IPS DF 19.7 (cell line): ENCODE data around the gene SIVA1.
"Not testable (repeated sequence)": the region's sequence is repeated elsewhere in the genome, so short reads cannot be mapped to it uniquely, and the experiment has no call there.

Experiments
- DNase-seq: peaks from one replicate; pipeline ENCODE4 v3.0.0-alpha.2; 2013; ENCODE audit warnings: low read depth, low spot score

Gene SIVA1

DNA sequence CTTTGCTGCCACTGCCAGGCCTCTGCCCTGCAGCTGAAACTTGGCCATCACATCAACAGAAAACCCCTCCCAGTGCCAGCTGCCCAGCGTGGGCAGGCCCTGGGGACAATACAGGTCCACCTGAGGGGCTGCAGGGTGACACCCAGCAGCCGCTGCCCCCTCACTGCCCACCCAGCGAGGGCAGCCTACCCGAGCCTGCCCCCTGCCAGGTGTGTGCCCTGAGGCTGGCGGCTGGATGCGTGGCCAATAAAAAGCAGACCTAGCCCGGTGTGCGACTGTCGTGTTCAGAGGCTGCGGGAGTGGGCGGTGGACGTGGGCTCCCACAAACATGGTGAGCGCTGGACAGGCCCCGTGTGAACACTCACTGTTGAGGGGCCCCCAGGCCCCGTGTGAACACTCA is 33.6 kb upstream of the SIVA1 start:
- DNase-seq = no peak

GRCh38 chr14:104721505-104722431 is 31.2 kb upstream of the SIVA1 start:
- DNase-seq = no peak

DNA sequence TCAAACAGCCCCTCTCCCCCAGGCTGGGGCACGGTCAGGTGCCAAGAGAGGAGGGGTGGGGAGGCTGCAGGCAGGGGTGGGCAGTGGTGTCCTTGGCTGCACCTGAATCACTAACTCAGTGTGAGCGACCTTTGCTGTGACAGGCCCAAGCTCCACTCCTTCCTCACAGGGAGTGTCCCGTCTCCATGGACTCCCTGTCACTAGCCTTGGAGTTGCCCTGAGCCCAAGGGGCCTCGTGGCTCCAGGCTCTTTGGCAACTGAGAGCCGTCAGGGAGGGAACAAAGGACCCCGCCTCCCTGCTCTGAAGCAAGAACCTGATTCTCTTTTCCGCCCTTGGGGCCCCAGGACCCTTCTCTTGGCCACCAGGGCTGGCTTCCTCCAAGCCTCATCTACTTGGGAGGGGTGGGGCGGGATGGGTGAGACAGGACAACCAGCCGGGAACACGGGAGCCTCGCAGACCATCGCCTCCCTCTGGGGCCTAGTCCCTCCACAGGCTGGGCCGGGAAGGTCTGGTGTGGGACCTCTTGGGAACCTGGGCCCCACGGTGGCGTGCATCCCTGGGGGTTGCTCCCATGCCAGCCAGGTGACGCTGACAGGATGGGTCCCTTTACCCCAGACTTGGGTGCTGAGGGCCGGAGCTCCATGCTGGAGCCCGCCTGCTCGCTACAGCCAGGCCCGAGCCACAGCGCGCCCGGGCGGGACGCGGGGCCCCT is 29.9 kb upstream of the SIVA1 start:
- DNase-seq = no peak

- DNase-seq = no peak
These were observed 29.1 kb upstream of the SIVA1 start, which contains the start of gene ADSS1 for GRCh38 chr14:104723651-104724406. Gene ADSS1 (plus strand): TSS chr14:104724229. CDS start chr14:104724271, 42 bp downstream.

DNA sequence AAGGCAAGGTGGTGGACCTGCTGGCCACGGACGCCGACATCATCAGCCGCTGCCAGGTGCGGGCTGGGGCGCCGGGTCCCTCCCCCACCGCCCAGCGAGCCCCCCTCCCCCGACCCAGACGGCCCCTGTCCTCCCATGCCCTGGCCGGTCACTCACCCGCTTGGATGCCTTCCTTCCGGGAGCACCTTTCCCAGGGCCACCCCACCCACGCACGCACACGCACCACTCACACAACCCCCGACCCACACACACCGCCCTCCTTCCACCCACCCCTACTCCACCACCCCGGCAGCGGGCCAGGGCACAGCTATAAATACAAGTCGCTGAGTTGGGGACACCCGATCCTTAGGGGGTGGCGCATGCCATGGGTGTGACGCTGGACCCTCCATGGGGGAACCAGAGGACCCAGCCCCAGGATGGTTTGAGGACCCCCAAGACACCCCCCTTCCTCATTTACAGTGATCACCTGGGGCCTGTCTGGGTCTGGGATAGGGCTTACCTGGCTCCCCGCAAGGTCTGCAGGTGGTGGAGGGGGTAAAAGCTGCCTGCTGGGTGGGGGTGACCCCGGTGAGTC is 28.5 kb upstream of the SIVA1 start:
- DNase-seq = no peak

DNA sequence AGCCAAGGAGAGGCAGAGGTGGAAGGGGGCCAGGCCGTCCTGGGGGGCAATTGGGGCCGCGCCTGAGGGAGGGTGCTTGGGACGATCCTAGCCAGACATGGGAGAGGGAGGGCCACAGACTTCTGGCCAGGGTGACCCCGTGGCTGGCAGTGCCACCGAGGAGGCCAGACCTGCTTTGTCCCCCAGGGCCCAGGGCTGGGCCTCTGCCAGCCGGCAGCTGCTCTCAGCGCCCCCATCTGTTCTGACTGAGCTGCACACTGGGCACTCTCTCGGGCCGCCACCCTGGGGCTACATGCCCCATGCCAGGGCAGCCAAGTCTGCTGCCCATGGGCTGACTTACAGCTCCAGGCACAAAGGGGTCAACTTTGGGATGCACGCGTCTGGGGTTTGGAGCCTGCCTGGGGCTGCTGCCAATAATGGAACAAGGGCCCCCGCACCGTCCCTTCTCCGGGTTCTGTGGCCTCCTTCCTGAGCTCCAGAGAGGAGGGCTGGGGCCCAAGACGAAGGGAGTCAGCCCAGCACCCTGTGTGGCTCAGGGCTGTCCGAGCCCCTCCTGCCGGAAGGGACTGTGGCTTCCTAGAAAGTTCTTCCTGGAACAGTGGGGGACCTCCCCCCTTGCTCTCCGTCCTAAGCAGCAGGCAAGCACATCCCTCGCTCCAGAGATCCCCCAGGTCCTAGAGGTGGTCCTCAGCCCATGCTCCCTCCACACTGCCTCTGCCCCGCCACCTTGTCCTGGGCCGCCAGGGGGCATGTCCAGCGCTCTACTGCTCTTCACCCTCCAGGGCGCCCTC is 27.8 kb upstream of the SIVA1 start:
- peak; percentile 65 for DNase-seq

DNA sequence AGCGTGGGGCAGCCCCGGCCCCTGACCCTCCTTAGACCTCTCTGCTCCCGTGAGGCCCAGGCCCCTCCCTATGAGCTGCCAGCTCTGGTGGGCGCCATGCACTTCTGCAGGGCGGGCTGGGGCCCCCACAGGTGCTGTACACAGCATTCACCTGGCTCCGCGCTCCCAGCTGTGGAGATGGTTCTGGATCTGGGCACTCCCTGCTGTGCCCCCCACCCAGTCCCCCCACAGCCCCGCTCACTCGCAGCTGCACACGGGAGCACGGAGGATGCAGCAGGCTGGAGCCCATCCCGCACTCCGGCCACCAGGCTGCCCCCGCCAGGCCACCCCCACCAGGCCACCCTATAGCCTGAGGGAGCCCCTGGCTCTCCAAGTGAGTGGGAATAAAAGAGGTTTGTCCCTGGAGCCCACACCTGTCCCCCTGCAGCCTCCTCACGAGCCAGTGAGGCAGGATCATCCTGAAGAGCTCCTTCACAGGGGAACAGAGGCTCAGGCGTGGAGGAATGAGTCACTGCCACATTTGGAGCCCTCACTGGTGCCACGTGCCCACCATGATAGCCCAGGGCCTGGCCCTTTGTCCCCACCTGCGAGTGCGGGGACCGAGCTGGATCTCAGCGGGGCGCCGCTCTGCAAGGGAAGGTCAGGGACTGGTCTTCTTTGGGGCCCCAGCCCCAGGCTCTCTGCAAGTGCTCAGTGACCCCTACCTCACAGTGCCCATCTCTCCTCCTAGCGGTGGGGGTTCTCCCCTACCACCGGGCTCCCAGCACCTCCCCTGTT is 27.0 kb upstream of the SIVA1 start:
- DNase-seq = no peak

- no peak for DNase-seq
These were observed 26.1 kb upstream of the SIVA1 start for GRCh38 chr14:104726600-104727451.

- DNase-seq = no peak
These were observed 24.3 kb upstream of the SIVA1 start for GRCh38 chr14:104728631-104729030.

- not testable (repeated sequence) for DNase-seq
These were observed 23.6 kb upstream of the SIVA1 start for GRCh38 chr14:104729176-104729834.

- DNase-seq = no peak
These were observed 23.1 kb upstream of the SIVA1 start for GRCh38 chr14:104729835-104730181.

DNA sequence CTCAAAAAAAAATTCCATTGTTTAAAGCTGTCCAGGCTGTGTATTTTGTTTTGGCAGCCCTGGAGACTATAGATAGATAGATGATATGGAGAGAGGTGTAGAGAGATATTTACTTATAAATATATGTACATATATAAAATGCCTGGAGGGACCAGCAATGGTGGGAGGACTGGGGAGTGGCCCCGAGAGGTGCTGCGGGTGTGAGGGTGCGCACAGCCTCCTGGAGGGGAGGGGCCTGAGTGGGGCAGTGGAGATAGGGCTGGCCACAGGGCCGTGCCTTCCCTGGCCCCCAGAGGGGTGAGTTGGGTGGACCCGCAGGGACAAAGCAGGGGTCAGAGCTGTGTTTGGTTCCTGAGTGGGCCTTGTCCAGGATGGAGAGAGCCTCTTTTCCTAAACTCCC is 22.5 kb upstream of the SIVA1 start:
- no peak for DNase-seq

DNA sequence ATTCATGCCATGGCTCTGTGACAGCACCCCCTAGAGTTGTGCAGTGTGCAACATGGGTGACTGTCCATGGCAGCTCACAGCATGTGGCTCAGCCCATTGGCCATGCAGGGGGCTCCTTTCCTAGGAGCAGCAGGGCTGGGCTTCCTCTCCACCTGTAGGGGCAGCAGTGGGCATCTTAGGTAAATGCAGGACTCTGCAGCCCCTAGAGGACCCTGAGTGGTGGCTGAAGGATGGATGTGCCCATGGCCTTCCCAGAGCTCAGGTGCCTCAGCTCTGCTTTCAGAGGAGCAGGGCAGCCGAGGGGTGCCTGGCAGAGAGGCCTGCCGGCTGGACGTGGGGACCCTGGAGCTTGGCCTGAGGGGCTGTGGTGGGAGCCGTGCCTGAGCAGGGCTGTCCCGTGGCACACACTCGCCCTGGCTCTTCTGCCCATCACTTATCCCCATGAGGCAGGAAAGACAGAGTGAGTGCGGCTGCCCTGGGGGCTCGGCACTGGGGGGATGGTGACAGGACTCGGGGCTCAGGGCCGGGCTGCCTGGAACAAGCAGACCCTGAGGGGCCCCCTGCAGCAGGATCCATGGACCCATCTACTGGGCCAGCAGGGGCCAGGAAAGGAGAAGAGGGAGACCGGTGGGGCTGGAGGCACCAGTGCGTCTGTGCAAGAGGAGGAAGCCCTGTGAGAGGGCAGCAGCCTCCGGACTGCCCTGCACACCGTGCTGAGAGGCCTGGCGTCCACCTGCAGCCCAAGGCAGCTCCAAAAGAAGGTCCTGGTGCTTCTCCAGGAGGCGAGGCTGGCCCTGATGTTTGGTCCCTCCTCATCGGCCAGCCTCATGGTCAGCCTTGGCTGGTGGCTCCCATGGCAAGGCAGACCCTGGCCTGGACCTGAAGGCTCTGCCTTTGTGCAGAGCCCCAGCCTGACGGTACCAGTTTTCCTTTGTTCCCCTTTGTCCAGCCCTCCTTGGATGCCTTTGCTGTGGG is 21.3 kb upstream of the SIVA1 start:
- peak; percentile 33 for DNase-seq

- DNase-seq = no peak
These were observed 20.6 kb upstream of the SIVA1 start for GRCh38 chr14:104732355-104732804.

- no peak for DNase-seq
These were observed 19.8 kb upstream of the SIVA1 start for GRCh38 chr14:104732931-104733681.

DNA sequence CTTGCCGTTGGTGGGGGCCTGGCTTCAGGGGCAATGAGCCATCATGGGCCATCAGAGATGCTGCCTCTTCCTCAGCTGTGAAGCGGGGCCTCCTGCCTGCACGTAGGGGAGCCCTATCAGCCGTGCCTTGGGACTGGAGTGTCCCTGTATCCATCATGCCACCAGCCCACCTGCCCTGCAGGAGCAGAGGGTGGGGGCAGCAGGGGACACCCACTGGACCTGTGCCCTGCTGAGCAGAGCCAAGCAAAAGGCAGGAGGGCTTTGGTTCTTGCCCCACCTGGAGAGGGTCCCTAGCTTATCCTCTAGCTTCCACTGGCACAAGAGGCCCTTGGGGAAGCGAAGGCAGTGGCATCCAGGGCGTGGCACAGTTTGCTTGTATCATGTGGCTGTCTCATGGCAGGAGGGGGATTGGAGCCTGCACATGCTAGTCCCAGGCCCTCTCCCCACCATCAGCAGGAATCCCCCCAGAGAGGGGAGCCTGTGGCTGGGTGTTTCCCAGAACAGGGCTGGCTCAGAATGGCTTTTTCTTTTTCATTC is 18.8 kb upstream of the SIVA1 start:
- DNase-seq = no peak
